OCI-LY3 (cell line): ENCODE measurements around the gene UBE2R2.

Experiments used
- H2AFZ ChIP-seq: fragments of 200-600, 300-600 bp; shearing (Covaris generic); 2 replicates; pipeline ENCODE4 v1.6.0; 2014; ENCODE audit warnings: antibody characterized with exemption, low read depth, low read length
- H3K27ac ChIP-seq: fragments of 200-600, 300-600 bp; sonication (generic); 2 replicates; pipeline ENCODE4 v1.5.1; 2014; ENCODE audit warnings: mild to moderate bottlenecking, low read length, moderate library complexity, mixed read lengths
- H3K27me3 ChIP-seq: fragments of 200-600, 300-600 bp; sonication (generic); 2 replicates; pipeline ENCODE4 v1.6.1; 2014; ENCODE audit warnings: low read depth, low read length, mixed read lengths
- H3K36me3 ChIP-seq: fragments of 200-600, 300-600 bp; sonication (generic); replicated peaks from 2 replicates; pipeline ENCODE3; 2014; ENCODE audit warnings: low read depth, low read length, mixed read lengths
- H3K4me1 ChIP-seq: fragments of 300-600, 200-600 bp; sonication (generic); 2 replicates; pipeline ENCODE4 v1.6.1; 2014; ENCODE audit warnings: low read length, mixed read lengths
- H3K4me2 ChIP-seq: fragments of 200-600, 300-600 bp; sonication (generic); 2 replicates; pipeline ENCODE4 v1.6.1; 2014; ENCODE audit warnings: low read length, mixed read lengths
- H3K4me3 ChIP-seq: fragments of 300-600, 200-600 bp; sonication (generic); 2 replicates; pipeline ENCODE4 v1.5.1; 2014; ENCODE audit warnings: antibody characterized with exemption, mild to moderate bottlenecking, low read length, moderate library complexity
- H3K79me2 ChIP-seq: fragments of 300-600, 200-600 bp; shearing (Covaris generic); 2 replicates; pipeline ENCODE4 v1.6.1; 2014; ENCODE audit warnings: mild to moderate bottlenecking, low read length, mixed read lengths
- H3K9ac ChIP-seq: fragments of 300-600, 200-600 bp; shearing (Covaris generic); 2 replicates; pipeline ENCODE4 v1.6.0; 2014; ENCODE audit warnings: mild to moderate bottlenecking, low read length, moderate library complexity
- H3K9me3 ChIP-seq: fragments of 200-600, 300-600 bp; shearing (Covaris generic); 2 replicates; pipeline ENCODE4 v1.6.1; 2014; ENCODE audit warnings: low read length, mixed read lengths; ENCODE audit not compliant: insufficient read depth
- H4K20me1 ChIP-seq: fragments of 200-600, 300-600 bp; sonication (generic); 2 replicates; pipeline ENCODE4 v1.6.1; 2016; ENCODE audit warnings: low read length, mixed read lengths; ENCODE audit not compliant: insufficient read depth
- EZH2phosphoT487 ChIP-seq: fragments of 200-600 bp; shearing (Covaris generic); IDR thresholded peaks from 2 replicates; pipeline ENCODE4 v1.6.1; 2018; ENCODE audit warnings: antibody characterized with exemption, mixed run types, low read depth
- TF ChIP-seq, protein P1 (sequence below): fragments of 200-600, 300-600 bp; sonication (generic); IDR thresholded peaks from 2 replicates; pipeline ENCODE4 v1.5.1; 2014; ENCODE audit warnings: antibody characterized with exemption, low read length, low read depth

Gene UBE2R2

DNA sequence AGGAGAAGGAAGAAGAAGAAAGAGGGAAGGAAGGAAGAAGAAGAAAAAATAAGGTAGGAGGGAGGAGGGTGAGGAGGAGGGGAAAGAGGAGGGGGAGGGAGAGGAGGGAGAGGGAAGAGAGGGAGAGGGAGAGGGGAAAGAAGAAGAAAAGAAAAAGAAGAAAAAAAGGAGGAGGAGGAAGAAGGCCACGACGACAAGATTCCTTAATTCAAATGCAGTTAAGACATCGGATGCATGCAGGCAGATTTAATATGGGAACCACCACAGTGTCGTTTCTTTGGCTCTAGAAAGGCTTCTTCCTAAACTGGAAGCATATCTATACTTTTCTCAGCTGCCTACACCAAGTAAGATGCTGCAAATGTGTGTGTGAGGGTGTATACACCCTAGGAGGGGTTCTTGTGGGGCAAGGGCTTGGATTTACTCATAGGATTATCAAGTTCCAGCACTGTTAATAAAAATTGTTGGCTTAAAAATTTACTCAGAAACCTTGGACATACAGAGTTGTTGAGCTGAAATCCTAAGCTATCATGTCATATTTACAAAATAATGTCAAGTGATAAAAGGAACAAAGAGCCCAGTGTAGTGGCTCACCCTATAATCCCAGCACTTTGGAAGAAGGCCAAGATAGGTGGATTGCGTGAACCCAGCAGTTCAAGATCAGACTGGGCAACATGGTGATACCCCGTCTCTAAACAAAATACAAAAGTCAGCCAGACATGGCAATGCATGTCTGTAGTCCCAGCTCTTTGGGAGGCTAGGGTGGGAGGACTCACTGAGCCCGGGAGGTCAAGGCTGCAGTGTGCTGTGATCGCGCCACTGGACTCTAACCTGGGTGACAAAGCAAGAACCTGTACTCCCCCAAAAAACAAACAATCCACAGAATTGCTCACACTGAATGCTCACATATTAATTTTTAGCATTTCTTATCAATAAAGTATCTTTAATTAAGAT is 123.2 kb downstream of the UBE2R2 start:
- no peak overlapping the region for H3K9ac ChIP-seq
- peaks cover 4% of the 10 kb centered on the region; the same call in 1 of the 2 replicates for H4K20me1 ChIP-seq
- no peaks in the 10 kb centered on the region for H3K79me2 ChIP-seq
- no peak overlapping the region for H3K4me3 ChIP-seq
- no peaks in the 10 kb centered on the region for H3K4me1 ChIP-seq
- H3K4me2 ChIP-seq, result no peak overlapping the region
- H3K36me3 ChIP-seq, result peaks cover 46% of the 10 kb centered on the region
- H3K27me3 ChIP-seq, result no peaks in the 10 kb centered on the region
- H3K27ac ChIP-seq, result no peak overlapping the region
- no peak overlapping the region for H2AFZ ChIP-seq
- no peaks in the 10 kb centered on the region for H3K9me3 ChIP-seq
- TF ChIP-seq, protein P1, sequence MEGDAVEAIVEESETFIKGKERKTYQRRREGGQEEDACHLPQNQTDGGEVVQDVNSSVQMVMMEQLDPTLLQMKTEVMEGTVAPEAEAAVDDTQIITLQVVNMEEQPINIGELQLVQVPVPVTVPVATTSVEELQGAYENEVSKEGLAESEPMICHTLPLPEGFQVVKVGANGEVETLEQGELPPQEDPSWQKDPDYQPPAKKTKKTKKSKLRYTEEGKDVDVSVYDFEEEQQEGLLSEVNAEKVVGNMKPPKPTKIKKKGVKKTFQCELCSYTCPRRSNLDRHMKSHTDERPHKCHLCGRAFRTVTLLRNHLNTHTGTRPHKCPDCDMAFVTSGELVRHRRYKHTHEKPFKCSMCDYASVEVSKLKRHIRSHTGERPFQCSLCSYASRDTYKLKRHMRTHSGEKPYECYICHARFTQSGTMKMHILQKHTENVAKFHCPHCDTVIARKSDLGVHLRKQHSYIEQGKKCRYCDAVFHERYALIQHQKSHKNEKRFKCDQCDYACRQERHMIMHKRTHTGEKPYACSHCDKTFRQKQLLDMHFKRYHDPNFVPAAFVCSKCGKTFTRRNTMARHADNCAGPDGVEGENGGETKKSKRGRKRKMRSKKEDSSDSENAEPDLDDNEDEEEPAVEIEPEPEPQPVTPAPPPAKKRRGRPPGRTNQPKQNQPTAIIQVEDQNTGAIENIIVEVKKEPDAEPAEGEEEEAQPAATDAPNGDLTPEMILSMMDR, result no peak
- TF ChIP-seq EZH2phosphoT487, result no peak

DNA sequence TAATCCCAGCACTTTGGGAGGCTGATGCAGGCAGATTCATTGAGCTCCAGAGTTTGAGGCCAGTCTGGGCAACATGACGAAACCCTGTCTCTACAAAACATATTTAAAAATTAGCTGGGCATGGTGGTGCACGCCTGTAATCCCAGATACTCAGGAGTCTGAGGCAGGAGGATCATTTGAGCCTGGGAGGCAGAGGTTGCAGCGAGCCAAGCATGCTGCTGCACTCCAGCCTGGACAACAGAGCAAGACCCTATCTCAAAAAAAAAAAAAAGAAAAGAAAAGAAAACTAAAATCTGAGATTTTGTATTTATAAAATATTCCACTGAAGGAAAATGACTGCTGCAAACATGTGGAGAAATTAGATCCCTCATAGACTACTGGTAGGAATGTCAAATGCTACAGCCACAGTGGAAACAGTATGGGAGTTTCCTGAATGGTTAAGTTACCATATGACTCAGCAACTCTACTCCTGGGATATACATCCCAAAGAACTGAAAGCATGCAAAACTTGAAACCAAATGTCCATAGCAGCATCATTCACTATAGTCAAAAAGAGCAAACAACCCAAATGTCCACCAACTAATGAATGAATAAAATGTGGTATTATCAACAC is 125.6 kb downstream of the UBE2R2 start:
- H3K27me3 ChIP-seq, result no peaks in the 10 kb centered on the region
- peaks cover 4% of the 10 kb centered on the region; the same call in 1 of the 2 replicates for H4K20me1 ChIP-seq
- no peak for TF ChIP-seq EZH2phosphoT487
- TF ChIP-seq, protein P1, result no peak
- H3K36me3 ChIP-seq, result peaks cover 48% of the 10 kb centered on the region
- H2AFZ ChIP-seq, result no peak overlapping the region
- H3K4me1 ChIP-seq, result no peaks in the 10 kb centered on the region
- H3K4me2 ChIP-seq, result no peak overlapping the region
- H3K27ac ChIP-seq, result no peak overlapping the region
- H3K4me3 ChIP-seq, result no peak overlapping the region
- H3K9ac ChIP-seq, result no peak overlapping the region
- H3K9me3 ChIP-seq, result no peaks in the 10 kb centered on the region
- no peaks in the 10 kb centered on the region for H3K79me2 ChIP-seq

DNA sequence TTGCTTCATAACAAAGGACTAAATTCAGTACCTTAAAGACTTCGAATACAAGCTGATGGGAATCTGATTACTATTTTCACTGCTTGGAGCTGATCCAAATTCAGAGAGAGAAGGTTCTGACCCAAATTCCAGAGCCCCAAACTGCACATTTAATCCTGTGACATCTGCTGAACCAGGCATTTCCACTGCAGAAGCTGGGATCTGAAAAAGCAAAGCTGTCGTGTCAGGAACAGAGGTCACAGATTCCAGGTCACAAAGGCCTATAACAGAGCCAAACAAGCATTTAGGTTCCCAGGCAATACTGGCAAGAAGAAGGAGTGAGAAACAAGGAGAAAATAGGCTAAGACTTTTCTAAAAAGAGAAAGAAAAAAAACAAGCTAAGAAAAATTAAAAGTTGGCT is 126.4 kb downstream of the UBE2R2 start:
- Histone ChIP-seq H3K4me3 (no peak overlapping the region), H3K9me3 (no peaks in the 10 kb centered on the region), H3K9ac (no peak overlapping the region), H2AFZ (no peak overlapping the region), H4K20me1 (peaks cover 4% of the 10 kb centered on the region; the same call in 1 of the 2 replicates), H3K4me1 (no peaks in the 10 kb centered on the region), H3K4me2 (no peak overlapping the region), H3K27ac (no peak overlapping the region), H3K36me3 (peaks cover 54% of the 10 kb centered on the region), H3K27me3 (no peaks in the 10 kb centered on the region), H3K79me2 (no peaks in the 10 kb centered on the region)
- TF ChIP-seq, protein P1, result no peak
- no peak for TF ChIP-seq EZH2phosphoT487
